NCI-H1092 (cell line): ENCODE results near the gene PTPRJ.

Experiments used
- DNase-seq: peaks from one replicate; lab custom pipeline; 2025; lab: John Stamatoyannopoulos, UW

Gene PTPRJ

GRCh38 chr11:48040830-48041444, 60.6 kb downstream of the PTPRJ start:
- DNase-seq = no peak

GRCh38 chr11:48041877-48042695, 61.7 kb downstream of the PTPRJ start:
- DNase-seq = no peak

- DNase-seq = no peak
Observed at GRCh38 chr11:48043111-48043990, 63.0 kb downstream of the PTPRJ start.

GRCh38 chr11:48043991-48044512, 63.7 kb downstream of the PTPRJ start:
- DNase-seq = no peak

- DNase-seq = no peak
Observed at GRCh38 chr11:48044577-48044976, 64.2 kb downstream of the PTPRJ start.

GRCh38 chr11:48045536-48045935, 65.2 kb downstream of the PTPRJ start:
- no peak for DNase-seq

- DNase-seq = no peak
Observed at GRCh38 chr11:48047616-48048015, 67.3 kb downstream of the PTPRJ start.

- no peak for DNase-seq
Observed at GRCh38 chr11:48049036-48049435, 68.7 kb downstream of the PTPRJ start.

- DNase-seq = no peak
Observed at GRCh38 chr11:48050304-48050703, 69.9 kb downstream of the PTPRJ start.

- DNase-seq = no peak
Observed at GRCh38 chr11:48051217-48051830, 71.0 kb downstream of the PTPRJ start.

- DNase-seq = no peak
Observed at GRCh38 chr11:48052183-48053044, 72.1 kb downstream of the PTPRJ start.

- no peak for DNase-seq
Observed at GRCh38 chr11:48054994-48055291, 74.6 kb downstream of the PTPRJ start.

GRCh38 chr11:48055292-48056132, 75.2 kb downstream of the PTPRJ start:
- DNase-seq = no peak

GRCh38 chr11:48056325-48057183, 76.2 kb downstream of the PTPRJ start:
- no peak for DNase-seq

GRCh38 chr11:48058064-48058463, 77.7 kb downstream of the PTPRJ start:
- no peak for DNase-seq

GRCh38 chr11:48058788-48059187, 78.4 kb downstream of the PTPRJ start:
- DNase-seq = no peak

GRCh38 chr11:48062649-48063048, 82.3 kb downstream of the PTPRJ start:
- DNase-seq = no peak

GRCh38 chr11:48063424-48063978, 83.1 kb downstream of the PTPRJ start:
- no peak for DNase-seq

GRCh38 chr11:48064306-48064705, 83.9 kb downstream of the PTPRJ start:
- no peak for DNase-seq
